NB4 (cell line): Measurements from ENCODE around the gene SPHKAP.

Experiments
- CTCF ChIP-seq: IDR thresholded peaks from one replicate; pipeline ENCODE4 v1.5.1; 2012; ENCODE audit warnings: low read depth, low read length
- MAX ChIP-seq: IDR thresholded peaks from 2 replicates; pipeline ENCODE4 v1.6.1; 2011; ENCODE audit warnings: low read depth, low read length
- MYC ChIP-seq: IDR thresholded peaks from 2 replicates; pipeline ENCODE4 v1.6.1; 2011; ENCODE audit warnings: low read depth, low read length
- POLR2A ChIP-seq: IDR thresholded peaks from 2 replicates; pipeline ENCODE4 v1.6.1; 2011; ENCODE audit warnings: mild to moderate bottlenecking; ENCODE audit not compliant: insufficient read length; ENCODE audit errors: extremely low read depth

DNA sequence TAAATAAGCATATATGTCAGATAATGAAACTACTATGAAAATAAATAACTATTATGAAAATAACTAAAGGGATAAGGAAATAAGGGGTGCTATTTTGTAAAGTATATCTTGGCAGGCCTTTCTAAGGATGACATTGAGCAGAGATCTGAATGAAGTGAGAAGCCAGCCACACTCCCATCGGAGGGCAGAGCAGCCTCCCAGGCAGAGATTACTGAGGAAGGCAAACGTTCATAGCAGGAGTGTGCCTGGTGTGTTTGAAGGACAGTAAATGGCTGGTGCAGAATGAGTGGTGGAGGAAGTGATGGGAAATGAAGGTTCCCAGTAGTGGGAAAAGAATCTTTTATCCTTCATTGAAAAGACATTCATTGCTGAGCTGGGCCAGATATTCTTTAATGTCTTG, 62.5 kb downstream of the SPHKAP start:
- TF ChIP-seq MAX (no peak), CTCF (no peak), POLR2A (no peak), MYC (no peak)
